Hepatocyte (in vitro differentiated cells): ENCODE results near the gene ZDHHC16. TPM values are rescaled to one million over a fixed set of nuclear protein-coding genes. Genes with fewer than 3 reads are reported as not detected.
"Not testable (repeated sequence)": the region's sequence is repeated elsewhere in the genome, so short reads cannot be mapped to it uniquely, and the experiment has no call there.

Source experiments
- DNase-seq: peaks from one replicate; pipeline ENCODE4 v3.0.0-alpha.2; 2016; ENCODE audit warnings: low spot score
- H2AFZ ChIP-seq: fragments of 200-600 bp; sonication (generic); 2 replicates; pipeline ENCODE4 v1.6.0; 2016; ENCODE audit warnings: antibody characterized with exemption, mild to moderate bottlenecking
- H3K27ac ChIP-seq: fragments of 200-600 bp; sonication (generic); 2 replicates; pipeline ENCODE4 v1.5.1; 2016; ENCODE audit warnings: mild to moderate bottlenecking
- H3K27me3 ChIP-seq: fragments of 200-600 bp; sonication (generic); 2 replicates; pipeline ENCODE4 v1.6.1; 2016
- H3K36me3 ChIP-seq: fragments of 200-600 bp; sonication (generic); replicated peaks from 2 replicates; pipeline ENCODE4 v1.5.1; 2016; ENCODE audit warnings: low read depth; ENCODE audit not compliant: insufficient read depth
- H3K4me1 ChIP-seq: fragments of 200-600 bp; sonication (generic); 2 replicates; pipeline ENCODE4 v1.5.1; 2016; ENCODE audit warnings: mild to moderate bottlenecking, moderate library complexity; ENCODE audit not compliant: insufficient read depth
- H3K4me2 ChIP-seq: fragments of 200-600 bp; sonication (generic); 2 replicates; pipeline ENCODE4 v1.6.0; 2016
- H3K4me3 ChIP-seq: fragments of 200-600 bp; sonication (generic); 2 replicates; pipeline ENCODE4 v1.5.1; 2016; ENCODE audit warnings: mild to moderate bottlenecking
- H3K79me2 ChIP-seq: fragments of 200-600 bp; sonication (generic); 2 replicates; pipeline ENCODE4 v1.6.0; 2017; ENCODE audit warnings: mild to moderate bottlenecking
- H3K9me2 ChIP-seq: fragments of 200-600 bp; sonication (generic); replicated peaks from 2 replicates; pipeline ENCODE4 v1.6.0; 2017; ENCODE audit warnings: mild to moderate bottlenecking; ENCODE audit not compliant: insufficient read depth
- H3K9me3 ChIP-seq: fragments of 200-600 bp; sonication (generic); 2 replicates; pipeline ENCODE4 v1.5.1; 2016; ENCODE audit warnings: low read depth, mild to moderate bottlenecking
- H4K20me1 ChIP-seq: fragments of 200-600 bp; sonication (generic); 2 replicates; pipeline ENCODE4 v1.6.0; 2016; ENCODE audit warnings: mild to moderate bottlenecking; ENCODE audit not compliant: insufficient read depth, poor library complexity, severe bottlenecking
- CTCF ChIP-seq: fragments of 200-600 bp; sonication (generic); IDR thresholded peaks from 2 replicates; pipeline ENCODE4 v1.5.1; 2016; ENCODE audit warnings: antibody characterized with exemption, mild to moderate bottlenecking; ENCODE audit not compliant: poor library complexity
- EZH2 ChIP-seq: fragments of 200-600 bp; sonication (generic); IDR thresholded peaks from 2 replicates; pipeline ENCODE4 v1.6.1; 2016; ENCODE audit warnings: antibody characterized with exemption, mild to moderate bottlenecking, borderline replicate concordance
- EZH2phosphoT487 ChIP-seq: fragments of 200-600 bp; sonication (generic); IDR thresholded peaks from one replicate; pipeline ENCODE4 v1.6.1; 2018; ENCODE audit warnings: antibody characterized with exemption, mild to moderate bottlenecking, low read depth, moderate library complexity; ENCODE audit not compliant: unreplicated experiment, severe bottlenecking
- WGBS: methylation state at CpG from one replicate; pipeline ENCODE4 v1.1.6; 2016; ENCODE audit warnings: low lambda C conversion rate; ENCODE audit errors: missing lambda C conversion rate; 5-methylcytosine and 5-hydroxymethylcytosine counted together
- polyA plus RNA-seq: library from polyadenylated mRNA; unstranded; fragments of >200 nt; fragmentation: Nextera tagmentation; extraction: Ambion mirVana; gene quantifications from 2 replicates; pipeline ENCODE4 v1.2.1, GENCODE V29; 2016
- total RNA-seq: library from RNA; depleted of rRNA; stranded (reverse); fragments of >200 nt; gene quantifications from 2 replicates; pipeline ENCODE4 v1.2.3, GENCODE V29; 2014

Gene ZDHHC16
- total and polyA plus RNA-seq, 2 experiments from 2014 or later: 57.0 to 86.8 TPM

- peak overlapping the region; percentile 23 for H3K27ac ChIP-seq
- no peaks in the 10 kb centered on the region for H3K36me3 ChIP-seq
- 72% methylated on average over 13 of the region's 13 CpGs for WGBS
- H2AFZ ChIP-seq: peak overlapping the region; percentile 35
- TF ChIP-seq CTCF (no peak), EZH2 (no peak), EZH2phosphoT487 (no peak)
- H3K4me2 ChIP-seq: peak overlapping the region; percentile 48
- H3K9me3 ChIP-seq: no peaks in the 10 kb centered on the region
- H3K27me3 ChIP-seq: no peaks in the 10 kb centered on the region
- no peaks in the 10 kb centered on the region for H3K4me1 ChIP-seq
- no peak overlapping the region for H3K4me3 ChIP-seq
- no peak for DNase-seq
- H4K20me1 ChIP-seq: no peaks in the 10 kb centered on the region
- no peaks in the 10 kb centered on the region for H3K9me2 ChIP-seq
- peaks cover 9% of the 10 kb centered on the region for H3K79me2 ChIP-seq
These were observed 44.5 kb upstream of the ZDHHC16 start for GRCh38 chr10:97401455-97401919.

DNA sequence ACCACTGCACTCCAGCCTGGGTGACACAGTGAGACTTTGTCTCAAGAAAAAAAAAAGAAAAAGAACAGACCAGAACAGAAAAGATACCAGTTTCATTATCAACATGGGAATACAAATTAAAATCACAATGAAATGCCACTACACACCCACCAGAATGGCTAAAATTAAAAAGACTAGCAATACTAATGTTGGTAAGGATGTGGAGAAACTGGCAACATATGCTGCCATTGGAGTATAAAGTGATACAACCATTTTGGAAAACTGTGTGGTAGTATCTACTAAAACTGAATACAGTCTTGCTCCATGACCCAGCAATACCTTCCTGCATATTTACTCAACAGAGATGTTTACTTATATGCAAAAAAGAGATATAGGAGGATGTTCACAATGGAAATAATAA is 41.9 kb upstream of the ZDHHC16 start:
- H3K79me2 ChIP-seq: peaks cover 3% of the 10 kb centered on the region
- H3K4me2 ChIP-seq: no peak overlapping the region
- H4K20me1 ChIP-seq: no peaks in the 10 kb centered on the region
- no peaks in the 10 kb centered on the region for H3K4me1 ChIP-seq
- no peak for DNase-seq
- TF ChIP-seq EZH2 (no peak), CTCF (no peak), EZH2phosphoT487 (no peak)
- no peak overlapping the region for H3K4me3 ChIP-seq
- no peaks in the 10 kb centered on the region for H3K27me3 ChIP-seq
- H2AFZ ChIP-seq: no peak overlapping the region
- H3K9me3 ChIP-seq: no peaks in the 10 kb centered on the region
- no peaks in the 10 kb centered on the region for H3K36me3 ChIP-seq
- no peak overlapping the region for H3K27ac ChIP-seq
- H3K9me2 ChIP-seq: no peaks in the 10 kb centered on the region

- WGBS: 92% methylated on average over 3 of the region's 3 CpGs
- Histone ChIP-seq H2AFZ (no peak overlapping the region), H3K36me3 (no peaks in the 10 kb centered on the region), H3K4me3 (no peak overlapping the region), H3K27me3 (no peaks in the 10 kb centered on the region), H3K4me2 (no peak overlapping the region), H4K20me1 (no peaks in the 10 kb centered on the region), H3K27ac (no peak overlapping the region), H3K79me2 (no peaks in the 10 kb centered on the region), H3K9me2 (no peaks in the 10 kb centered on the region), H3K9me3 (no peaks in the 10 kb centered on the region), H3K4me1 (no peaks in the 10 kb centered on the region)
- TF ChIP-seq EZH2phosphoT487 (no peak), EZH2 (no peak), CTCF (no peak)
- DNase-seq: no peak
These were observed 39.9 kb upstream of the ZDHHC16 start for GRCh38 chr10:97406064-97406463.

GRCh38 chr10:97406483-97406882 is 39.5 kb upstream of the ZDHHC16 start:
- H3K27ac ChIP-seq, H3K27me3 ChIP-seq, H3K4me1 ChIP-seq, H3K9me2 ChIP-seq, H3K4me3 ChIP-seq, H3K36me3 ChIP-seq, H3K4me2 ChIP-seq, H4K20me1 ChIP-seq, H2AFZ ChIP-seq, H3K79me2 ChIP-seq, H3K9me3 ChIP-seq, DNase-seq: not testable (repeated sequence)
- 93% methylated on average over 7 of the region's 7 CpGs for WGBS
